GM19035 (cell line): ENCODE data around the gene SLU7.

ENCODE experiments used
- ATAC-seq: cut with Tn5 transposase; IDR thresholded peaks from one replicate; pipeline ENCODE4 v1.9.1; 2021; ENCODE audit not compliant: unreplicated experiment

SLU7 gene

DNA sequence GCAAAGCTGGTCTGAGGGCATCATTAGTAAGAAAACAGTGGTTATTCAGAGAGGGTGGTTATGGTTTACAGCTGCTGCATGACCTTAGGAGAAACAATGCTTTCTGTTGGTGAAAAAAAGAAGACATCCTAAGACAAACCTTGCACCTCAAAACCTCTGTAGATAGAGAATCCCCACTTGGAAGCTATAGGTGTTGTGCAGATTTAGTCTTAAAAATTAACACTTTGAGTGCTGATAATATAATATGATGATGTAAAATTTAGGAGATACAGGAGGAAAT lies 1.4 kb upstream of the SLU7 start:
- no peak for ATAC-seq

DNA sequence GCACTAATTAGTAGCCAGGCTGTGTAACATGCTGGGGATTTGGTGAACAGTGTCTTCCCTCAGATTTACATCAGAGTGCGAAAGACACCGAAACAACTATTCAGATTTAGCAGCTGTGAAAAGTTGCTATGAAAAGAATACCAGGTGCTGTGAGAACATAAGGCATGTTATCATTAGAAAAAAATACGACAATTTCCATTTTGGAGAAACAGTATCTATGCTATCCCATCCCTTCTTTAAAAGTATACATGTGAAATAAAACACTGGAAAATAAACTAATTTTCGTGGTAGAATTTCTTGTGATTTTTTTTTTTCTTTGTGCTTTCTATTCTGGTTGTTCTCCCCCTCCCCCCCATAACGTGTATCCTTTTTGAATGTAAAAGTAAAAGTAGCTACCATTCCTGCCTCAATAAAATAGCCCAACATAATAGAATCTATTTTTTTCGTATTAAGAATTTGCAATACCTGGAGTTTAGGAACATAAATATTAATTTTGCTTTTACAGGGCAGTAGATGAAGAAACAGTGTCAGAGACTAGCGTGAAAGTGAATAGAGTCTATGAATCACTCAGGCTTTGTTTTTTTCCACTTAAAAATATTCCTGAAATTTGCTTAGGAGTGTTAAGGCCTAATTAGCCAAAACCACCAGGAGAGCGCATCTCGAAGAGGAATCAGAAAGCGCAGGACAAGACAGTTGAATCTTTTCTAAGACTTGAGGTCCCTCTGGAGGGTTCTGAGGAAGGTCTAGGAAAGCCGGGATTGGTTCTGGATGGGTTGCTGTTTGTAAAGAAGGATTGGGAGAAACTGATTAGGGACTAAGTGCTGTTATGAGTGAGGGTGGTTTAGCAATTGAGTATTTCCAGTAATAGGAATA lies 813 bp upstream of the SLU7 start:
- no peak for ATAC-seq

DNA sequence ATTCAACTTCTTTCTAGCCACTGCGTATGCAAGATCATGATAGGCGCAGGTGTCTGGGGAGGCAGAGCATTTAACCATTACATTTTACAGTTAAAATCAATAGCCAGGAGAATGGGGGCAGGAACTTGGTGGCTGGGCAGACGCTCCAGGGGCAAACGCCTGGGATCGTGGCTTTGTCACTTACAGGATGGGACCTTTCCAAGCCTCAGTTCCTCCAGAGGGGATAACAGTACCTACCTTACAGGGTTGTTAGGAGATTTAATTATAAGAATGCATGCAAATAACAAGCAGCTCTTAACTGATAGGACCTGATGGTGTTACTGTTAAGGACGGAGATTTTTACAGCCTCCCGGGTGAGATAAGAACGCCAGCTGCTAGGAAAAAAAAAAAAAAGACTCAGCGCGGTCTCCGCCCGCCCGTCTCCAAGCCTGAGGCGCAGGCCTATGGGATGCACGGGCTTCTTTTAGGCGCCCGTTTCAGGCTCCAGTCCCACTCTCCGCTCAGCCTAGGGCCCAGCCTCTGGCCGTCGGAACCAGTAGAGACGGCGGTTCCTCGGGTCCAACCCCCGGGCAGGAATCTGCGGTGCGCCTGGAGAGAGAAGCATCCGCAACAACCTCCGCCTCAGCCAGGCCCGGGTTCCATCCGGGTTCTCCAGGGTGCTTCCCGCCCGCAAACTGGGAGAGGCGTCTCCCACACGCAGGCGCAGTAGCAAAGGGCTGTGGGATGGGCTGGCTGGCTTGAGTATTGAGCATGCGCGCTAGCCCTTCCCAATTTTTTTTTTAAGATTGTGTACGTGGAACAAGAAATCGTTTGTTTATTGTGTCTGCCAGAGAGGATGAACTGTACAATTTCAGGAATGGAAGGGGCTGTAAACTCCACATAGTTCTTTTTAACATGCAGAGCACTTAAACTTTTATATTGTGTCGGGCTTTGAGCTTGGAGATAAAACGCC lies 19.2 kb downstream of the SLU7 start, which contains the start of gene FAM200C:
TSS of gene FAM200C (minus strand) at position 653 of the 952 bp plus-strand sequence. CDS start 4,564 bp downstream, outside the sequence.
- peak; percentile 90 for ATAC-seq

DNA sequence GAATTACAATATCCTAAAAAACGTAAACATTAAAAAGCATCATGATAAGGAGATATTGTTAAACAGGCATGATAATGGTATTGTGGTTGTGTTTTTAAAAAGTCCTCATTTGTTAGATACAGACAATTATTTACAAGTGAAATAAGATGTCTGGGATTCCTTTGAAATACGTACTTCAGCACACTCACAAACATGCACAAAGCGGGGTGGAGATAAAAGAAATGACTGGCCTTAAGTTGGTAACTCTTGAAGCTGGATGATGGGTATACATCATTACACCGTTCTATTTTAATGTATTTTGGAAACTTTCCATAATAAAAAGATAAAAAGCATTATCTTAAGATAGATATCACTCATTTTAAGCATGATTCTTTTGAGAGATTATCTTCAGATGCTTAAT lies 20.1 kb downstream of the SLU7 start:
- ATAC-seq: no peak

DNA sequence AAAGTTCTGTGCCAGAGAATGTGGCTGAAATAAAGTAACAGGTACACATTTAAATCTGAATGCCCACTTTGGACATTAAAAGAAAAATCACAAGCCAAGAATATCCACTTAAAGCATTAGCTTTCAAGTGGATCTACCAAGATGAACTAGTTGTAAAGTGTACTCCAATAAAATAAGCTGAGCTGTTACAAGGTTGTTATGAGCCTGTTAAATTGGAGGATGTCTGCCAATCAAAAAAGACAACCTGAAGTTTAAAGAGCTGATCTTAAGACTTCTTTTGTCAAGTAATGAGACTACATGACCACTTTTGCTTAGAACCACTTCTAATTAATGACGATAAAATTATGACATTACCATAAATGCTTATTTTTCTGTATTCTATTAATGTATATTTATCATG lies 21.4 kb downstream of the SLU7 start:
- ATAC-seq: no peak

DNA sequence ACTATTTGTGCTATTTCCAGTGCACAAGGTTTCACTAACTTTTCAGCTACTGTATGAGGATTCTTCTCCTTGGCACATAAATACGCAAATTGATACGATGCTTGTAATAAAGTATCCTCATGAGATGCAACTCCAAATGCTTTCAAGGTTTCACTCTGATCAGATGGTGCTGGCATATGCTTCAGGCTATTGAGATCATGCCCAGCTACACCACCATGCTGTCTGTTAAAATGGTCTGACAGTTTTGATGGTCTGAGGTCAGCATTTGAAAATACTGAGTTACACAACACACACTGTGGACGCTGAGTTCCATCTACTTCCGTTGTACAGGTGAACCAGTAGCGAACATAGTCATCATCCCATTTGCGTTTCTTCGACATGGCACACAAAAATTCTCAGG lies 23.8 kb downstream of the SLU7 start:
- ATAC-seq: no peak

DNA sequence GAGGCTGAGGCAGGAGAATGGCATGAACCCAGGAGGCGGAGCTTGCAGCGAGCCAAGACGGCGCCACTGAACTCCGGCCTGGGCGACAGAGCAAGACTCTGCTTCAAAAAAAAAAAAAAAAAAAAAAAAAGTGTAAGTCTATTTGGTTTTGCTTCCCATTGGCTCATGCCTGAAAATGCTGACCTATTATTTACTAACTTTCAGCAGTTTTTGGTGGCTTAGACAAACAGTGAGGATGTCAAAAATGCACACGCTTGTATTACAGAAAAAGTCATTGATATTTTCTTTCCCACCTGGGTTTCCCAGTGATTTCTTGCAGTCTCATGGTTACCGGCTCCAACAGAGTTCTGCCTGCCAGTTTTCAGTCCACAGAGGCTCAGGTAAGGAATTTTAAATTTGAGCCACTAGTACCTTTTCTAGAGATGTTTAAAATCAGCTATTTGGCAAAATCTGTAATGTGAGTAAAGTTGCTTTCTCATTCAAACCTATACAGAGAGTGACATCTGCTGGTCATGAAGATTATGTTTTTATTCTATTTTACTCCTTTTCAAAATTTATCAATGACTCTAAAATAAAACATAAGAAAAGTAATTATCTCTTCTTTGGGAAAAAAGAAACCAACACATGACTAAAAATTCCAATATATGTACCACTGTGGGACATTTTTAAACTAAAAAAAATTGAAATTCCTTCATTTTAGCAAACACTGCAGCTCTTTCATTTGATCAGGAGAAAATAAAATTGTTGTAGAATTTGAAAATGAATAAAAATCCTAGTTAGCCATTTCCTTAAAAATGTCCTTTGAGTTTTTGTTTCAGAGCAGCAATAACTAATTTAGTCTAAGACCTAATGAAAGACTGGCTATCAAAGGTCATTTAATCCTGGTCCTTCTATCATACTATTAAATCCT lies 27.8 kb downstream of the SLU7 start:
- ATAC-seq: no peak

DNA sequence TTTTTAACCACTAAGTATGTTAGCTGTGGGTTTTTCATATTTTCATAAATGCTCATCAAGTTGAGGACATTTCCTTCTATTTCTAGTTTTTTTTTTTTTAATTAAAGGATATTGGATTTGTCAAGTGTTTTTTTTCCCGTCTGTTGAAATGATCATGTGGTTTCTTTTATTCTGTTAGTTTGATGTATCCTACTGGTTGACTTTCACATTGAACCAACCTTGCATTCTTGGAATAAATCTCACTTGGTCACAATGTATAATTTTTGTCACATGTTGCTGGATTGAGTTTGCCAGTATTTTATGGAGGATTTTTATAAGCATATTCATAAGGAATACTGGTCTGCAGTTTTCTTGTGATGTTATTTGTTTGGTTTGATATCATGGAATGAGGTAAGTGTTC lies 31.4 kb downstream of the SLU7 start:
- no peak for ATAC-seq

DNA sequence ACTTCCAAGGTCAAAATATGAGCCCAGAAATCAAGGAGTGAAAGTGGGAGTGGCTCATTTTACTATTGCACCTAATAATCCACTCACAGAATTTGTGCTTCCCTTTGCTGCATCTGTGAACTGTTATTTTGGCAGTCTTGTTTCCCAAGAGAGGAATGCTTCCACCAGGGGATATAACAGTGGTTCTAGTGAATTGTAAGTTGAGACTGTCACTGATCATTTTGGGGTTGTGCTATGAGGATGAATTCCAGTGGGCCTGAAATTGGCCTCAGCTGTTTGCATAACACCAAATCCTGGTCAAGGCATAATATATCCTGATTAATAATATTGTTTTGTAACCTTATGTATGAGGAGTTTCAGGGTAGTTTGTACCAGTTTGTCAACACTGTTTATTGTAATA lies 33.4 kb downstream of the SLU7 start:
- ATAC-seq: no peak

DNA sequence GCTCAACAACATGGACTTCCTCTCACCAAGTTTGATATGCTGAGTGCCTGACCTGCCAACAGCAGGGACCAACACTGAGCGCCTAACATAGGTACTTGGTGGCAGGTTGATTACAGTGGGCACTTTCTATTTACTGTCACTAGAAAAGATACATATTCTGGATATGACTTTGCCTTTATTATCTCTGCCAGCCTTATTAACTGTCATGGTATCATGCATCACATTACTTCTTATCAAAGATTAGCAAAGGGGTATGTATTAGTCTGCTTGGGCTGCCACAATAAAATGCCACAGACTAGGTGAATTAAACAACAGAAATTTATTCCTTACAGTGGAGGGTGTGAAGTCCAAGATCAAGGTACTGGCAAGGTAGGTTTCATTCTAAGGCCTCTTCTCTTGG lies 34.2 kb downstream of the SLU7 start:
- ATAC-seq: no peak

DNA sequence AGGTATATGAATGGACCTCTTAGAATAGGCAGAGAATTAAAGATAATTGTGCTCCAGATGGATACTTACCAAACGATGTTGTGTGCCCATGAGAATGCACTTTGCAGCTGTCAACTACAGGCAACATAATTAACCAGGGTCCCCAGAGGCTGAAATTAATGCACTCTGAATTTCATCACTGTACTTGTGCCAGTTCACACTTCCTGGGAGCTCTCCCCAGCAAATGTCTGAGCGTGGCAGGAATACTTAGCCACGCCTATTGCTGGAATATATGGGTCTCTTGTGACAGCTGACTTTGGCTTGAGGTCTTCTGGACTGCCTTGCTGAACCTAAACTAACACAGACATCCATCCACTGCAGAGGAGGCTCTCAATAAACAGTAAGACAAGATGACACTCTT lies 36.5 kb downstream of the SLU7 start:
- no peak for ATAC-seq

DNA sequence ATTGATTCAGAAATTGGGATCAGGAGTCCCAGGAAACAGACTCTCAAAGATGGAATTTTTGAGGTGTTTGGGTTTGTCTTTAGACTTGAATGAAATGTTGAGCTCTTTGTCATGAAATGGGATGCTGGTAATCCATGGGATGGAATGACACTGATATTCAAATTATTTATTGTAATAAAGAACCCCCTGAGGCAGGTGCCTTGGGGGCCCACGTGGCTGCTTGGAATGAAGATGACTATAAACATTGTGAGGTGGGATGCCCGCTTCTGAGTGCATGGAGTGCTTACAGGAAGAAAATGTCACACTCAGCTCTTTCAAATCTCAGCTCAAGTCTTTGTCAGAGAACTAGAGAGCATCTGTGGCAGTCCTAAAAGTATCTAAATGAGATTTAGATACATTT lies 38.8 kb downstream of the SLU7 start:
- ATAC-seq: no peak

DNA sequence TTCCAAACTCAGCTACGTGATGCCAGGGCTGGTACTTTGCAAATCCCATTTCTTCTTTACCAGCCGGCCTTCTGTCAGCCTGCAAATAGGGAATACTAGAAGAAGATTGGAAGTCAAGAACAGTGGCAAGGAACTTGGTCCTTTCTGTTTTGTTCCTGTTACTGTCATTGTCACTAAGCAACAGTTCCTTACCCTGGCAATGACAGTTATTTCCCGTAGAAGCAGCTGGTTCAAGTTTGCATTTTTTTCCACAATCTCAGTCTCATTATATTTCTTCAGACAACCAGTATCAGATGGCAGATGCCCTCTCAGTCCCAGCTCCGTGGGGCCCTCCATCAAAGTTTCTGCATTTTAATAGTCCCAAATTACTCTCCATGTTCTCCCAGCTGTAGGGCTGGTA lies 39.4 kb downstream of the SLU7 start:
- ATAC-seq: no peak

DNA sequence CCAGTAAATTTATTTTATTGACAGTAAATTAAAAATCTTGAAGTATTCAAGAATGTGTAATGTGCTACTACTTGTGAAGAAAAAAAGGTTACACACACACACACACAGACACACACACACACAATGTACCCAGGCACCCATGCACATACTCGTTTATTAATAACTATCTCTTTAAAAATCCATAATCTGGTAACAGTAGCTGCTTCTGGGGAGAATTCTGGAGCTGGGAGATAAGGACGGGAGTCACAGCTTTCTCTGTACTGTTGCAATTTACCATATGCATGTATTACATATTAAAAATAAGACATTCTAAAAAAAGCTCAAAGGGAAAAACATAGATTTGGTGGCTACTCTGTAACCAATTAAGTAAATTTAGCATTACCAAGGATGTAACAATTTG lies 40.6 kb downstream of the SLU7 start:
- no peak for ATAC-seq

DNA sequence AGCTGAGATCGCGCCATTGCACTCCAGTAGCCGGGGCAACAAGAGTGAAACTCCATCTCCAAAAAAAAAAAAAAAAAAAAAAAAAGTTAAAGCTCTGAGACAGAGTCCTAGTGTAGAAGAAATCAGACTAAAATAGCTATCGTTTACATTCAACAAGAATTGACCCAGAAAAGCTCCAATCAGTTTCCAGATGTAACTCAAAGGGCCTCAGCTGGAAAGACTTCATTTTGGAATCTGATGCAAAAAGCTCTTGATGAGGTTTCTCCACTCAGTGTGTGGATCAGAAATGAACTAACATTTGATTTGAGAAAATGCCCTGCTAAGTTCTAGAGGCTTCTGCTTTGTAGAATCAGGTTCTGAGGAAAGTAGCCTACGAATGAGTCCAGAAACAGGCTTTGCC lies 41.2 kb downstream of the SLU7 start:
- ATAC-seq: no peak

DNA sequence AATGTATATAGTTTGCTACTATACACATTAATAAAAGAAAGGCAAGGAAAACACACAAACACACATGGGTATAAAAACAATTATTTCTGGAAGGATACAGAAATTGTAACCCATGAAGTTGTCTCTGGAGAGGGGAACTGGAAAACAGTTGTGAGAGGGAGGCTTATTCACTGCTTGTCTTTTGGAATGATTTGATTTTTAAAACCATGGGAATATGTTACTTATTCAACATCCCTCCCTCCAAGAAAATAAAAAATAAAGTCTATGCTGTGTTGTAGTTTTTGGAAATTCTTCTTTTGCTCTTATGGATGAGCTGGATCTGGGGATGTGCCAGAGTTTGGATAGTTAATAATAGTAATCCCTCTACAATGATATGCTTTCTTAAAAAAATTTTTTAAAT lies 42.5 kb downstream of the SLU7 start:
- ATAC-seq: no peak

DNA sequence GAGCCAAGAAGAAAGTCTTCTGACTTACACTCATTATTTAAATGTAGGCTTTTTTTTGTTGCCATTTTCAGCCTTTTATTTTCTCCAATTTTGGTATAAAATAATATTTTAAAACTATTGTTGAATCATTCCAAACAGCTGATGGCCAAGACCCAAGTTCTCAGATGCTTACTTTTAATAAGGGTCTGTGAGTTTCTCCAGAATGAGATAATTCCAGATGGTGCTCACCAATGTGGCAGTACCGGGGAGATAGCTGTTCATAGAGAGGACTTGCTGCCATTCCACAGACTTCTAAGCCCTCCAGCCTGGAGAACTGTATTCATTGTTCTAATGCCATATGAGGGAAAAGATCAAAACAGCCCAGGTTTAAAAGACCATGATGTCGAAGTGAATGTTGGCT lies 43.2 kb downstream of the SLU7 start:
- no peak for ATAC-seq

DNA sequence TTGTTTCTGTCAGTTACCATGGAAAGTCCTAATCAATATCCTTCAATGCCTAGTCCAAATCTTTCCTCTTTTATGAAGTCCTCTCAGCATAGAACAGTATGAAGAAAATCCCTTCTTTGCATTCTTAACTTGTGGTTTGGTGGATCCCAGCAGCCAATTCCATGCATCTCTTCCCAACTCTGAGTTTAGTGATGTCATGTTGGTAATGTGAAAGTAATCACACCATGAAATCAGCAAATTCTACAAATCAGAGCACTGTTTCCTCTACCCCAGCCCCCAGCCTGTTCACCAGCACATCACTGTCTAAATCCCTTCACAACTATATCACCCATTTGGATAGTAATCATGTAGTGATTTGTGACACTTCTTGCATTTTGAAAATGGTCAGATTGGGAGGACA lies 43.7 kb downstream of the SLU7 start:
- no peak for ATAC-seq

DNA sequence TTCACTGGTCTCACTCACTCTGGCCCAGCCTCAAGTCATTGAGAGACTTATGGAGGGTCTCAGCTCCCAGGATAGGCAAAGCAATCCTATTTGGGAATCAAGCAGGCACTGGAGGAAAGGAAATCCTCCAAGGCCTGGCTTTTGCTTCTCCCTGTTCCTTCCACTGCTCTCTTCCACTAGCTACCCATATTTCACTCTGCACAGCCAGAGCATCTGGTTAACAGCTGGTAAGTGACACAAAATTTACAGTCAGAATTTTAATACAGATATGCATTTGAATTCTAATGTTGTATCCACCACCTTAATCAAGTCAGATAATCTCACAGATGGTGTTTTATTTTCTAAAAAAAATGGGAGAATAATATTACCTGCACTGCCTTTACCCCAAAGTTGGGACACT lies 47.6 kb downstream of the SLU7 start:
- ATAC-seq: no peak

DNA sequence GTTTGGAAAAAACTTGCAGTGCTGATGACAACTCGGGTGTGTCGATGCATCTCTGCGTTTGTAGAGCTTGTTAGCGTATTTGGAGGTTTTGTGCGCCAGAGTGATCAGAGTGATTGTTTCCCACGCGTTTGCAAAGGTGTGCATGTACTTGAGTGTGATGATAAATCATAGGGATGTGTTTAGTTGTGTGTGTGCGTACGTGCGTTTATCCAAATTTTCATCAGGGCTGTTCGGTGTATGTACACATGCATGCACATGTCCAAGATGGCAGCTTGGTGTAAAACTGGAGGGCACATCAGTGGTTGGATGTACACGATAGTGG lies 48.2 kb downstream of the SLU7 start:
- ATAC-seq: no peak

DNA sequence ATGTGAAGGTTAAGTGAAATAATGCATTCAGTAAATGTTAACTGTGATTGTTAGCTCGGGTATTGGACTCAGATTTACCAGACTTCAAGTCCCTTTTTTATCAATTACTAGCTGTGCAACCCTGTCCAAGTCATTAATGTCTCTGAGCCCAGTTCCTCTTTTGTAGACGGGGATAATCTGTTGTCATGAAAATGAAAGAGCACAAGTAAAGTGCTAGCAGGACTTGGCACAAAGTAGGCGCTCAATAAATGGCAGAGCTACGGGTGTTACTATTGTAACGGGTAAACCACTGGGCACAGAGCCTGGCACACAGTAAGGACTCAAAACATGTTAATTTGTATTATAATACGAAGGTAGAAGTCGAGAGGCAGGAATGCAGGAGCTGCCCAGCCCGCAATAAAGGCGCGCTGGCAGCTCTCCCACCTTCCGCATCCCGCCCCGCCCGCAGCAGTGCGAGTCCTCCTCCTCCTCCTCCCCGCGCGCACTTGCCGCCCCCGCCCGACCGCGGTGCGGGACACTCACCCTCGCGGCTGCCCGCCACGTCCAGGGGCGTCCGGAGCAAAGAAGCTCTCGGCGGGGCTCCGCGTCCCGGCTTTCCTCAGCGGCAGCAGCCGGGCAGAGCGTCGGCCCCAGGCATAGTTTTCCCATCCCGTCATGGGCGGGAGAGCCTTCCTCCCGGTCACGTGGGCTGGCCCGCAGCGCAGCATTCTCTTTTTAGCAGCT lies 48.7 kb downstream of the SLU7 start, which contains the start of gene C1QTNF2:
TSS of gene C1QTNF2 (minus strand) at position 637 of the 723 bp plus-strand sequence. CDS start 15,615 bp downstream, outside the sequence.
- ATAC-seq: no peak
